K562 (cell line): ENCODE data around the gene PELI3. TPM values are rescaled to one million over a fixed set of nuclear protein-coding genes. Genes with fewer than 3 reads are reported as not detected.
A peak's percentile ranks its signal among the peaks of the same experiment; 100 is the strongest.

Experiments used
- ATF4 ChIP-seq: fragments of 450-650 bp; formaldehyde crosslinking; IDR thresholded peaks from 2 replicates; pipeline ENCODE4 v1.4.0; 2022; ENCODE audit warnings: mild to moderate bottlenecking, moderate library complexity
- COPS2 ChIP-seq: fragments of 450-650 bp; conservative IDR thresholded peaks from 2 replicates; pipeline ENCODE4 v1.6.1; 2016; ENCODE audit warnings: mild to moderate bottlenecking, moderate library complexity
- GTF2E2 ChIP-seq: fragments of 200-800 bp; sonication (Bioruptor generic); IDR thresholded peaks from 2 replicates; pipeline ENCODE4 v1.6.1; 2016; ENCODE audit warnings: missing genetic modification characterization, missing compliant biosample characterization
- HNRNPL ChIP-seq: fragments of 200-400 bp; formaldehyde crosslinking; IDR thresholded peaks from 2 replicates; pipeline ENCODE4 v1.6.1; 2017; ENCODE audit warnings: low read depth, mild to moderate bottlenecking, low read length
- MLX ChIP-seq, 2 experiments: fragments of 450-650 bp in 1 of 2; sonication (generic) in 1 of 2; formaldehyde crosslinking; conservative IDR thresholded peaks; 2 replicates each; pipeline versions ENCODE4 v1.4.0 to v1.8.1; 2020 to 2022; ENCODE audit warnings: mild to moderate bottlenecking in 1 of 2, missing genetic modification reagents in 1 of 2
- NONO ChIP-seq, 2 experiments: fragments of 200-400 bp in 1 of 2; fragments of 450-650 bp in 1 of 2; formaldehyde crosslinking in 1 of 2; IDR thresholded peaks; 2 replicates each; pipeline ENCODE4 v1.6.1; 2017; ENCODE audit warnings: low read depth in 2 of 2, mild to moderate bottlenecking in 2 of 2, moderate library complexity in 2 of 2, low read length in 1 of 2
- PHB2 ChIP-seq: fragments of 450-650 bp; IDR thresholded peaks from 2 replicates; pipeline ENCODE4 v1.6.1; 2017; ENCODE audit warnings: low read depth
- POLR2H ChIP-seq: IDR thresholded peaks from 2 replicates; pipeline ENCODE4 v1.6.1; 2016; ENCODE audit warnings: missing genetic modification characterization, low read depth, mild to moderate bottlenecking, control low read depth, missing compliant biosample characterization, moderate library complexity
- SAFB2 ChIP-seq: fragments of 200-400 bp; formaldehyde crosslinking; IDR thresholded peaks from 2 replicates; pipeline ENCODE4 v1.6.1; 2018; ENCODE audit warnings: borderline replicate concordance, low read length, low read depth, moderate library complexity; ENCODE audit not compliant: severe bottlenecking
- SIN3B ChIP-seq: fragments of 450-650 bp; IDR thresholded peaks from 2 replicates; pipeline ENCODE4 v1.6.1; 2017; ENCODE audit warnings: low read depth, mild to moderate bottlenecking, moderate library complexity
- SNRNP70 ChIP-seq: fragments of 200-400 bp; formaldehyde crosslinking; optimal IDR thresholded peaks from 2 replicates; pipeline ENCODE3; 2017; ENCODE audit warnings: low read depth, low read length
- SREBF1 ChIP-seq: fragments of 150-350 bp; IDR thresholded peaks from 2 replicates; pipeline ENCODE4 v1.6.1; 2014; ENCODE audit warnings: antibody characterized with exemption, low read depth, low read length, borderline replicate concordance
- TCF15 ChIP-seq: fragments of 250-450 bp; sonication (Bioruptor Pico); IDR thresholded peaks from 2 replicates; pipeline ENCODE4 v1.8.0; 2022; ENCODE audit warnings: moderate library complexity, mild to moderate bottlenecking, inconsistent platforms
- TCF3 ChIP-seq: sonication (generic); formaldehyde crosslinking; IDR thresholded peaks from 2 replicates; pipeline ENCODE4 v1.4.0; 2020; ENCODE audit warnings: mild to moderate bottlenecking, missing genetic modification reagents
- TEAD1 ChIP-seq, 2 experiments: fragments of 450-650 bp in 1 of 2; sonication (generic) in 1 of 2; formaldehyde crosslinking; IDR thresholded peaks; 2 replicates each; pipeline versions ENCODE4 v1.4.0 to v1.8.0; 2020 to 2022; ENCODE audit warnings: mild to moderate bottlenecking in 2 of 2, missing genetic modification reagents in 1 of 2
- ZFX ChIP-seq: sonication (generic); formaldehyde crosslinking; IDR thresholded peaks from 2 replicates; pipeline ENCODE4 v1.8.0; 2022; ENCODE audit warnings: mild to moderate bottlenecking, missing genetic modification reagents, moderate library complexity
- ZHX1 ChIP-seq: fragments of 150-350 bp; conservative IDR thresholded peaks from 2 replicates; pipeline ENCODE4 v1.6.1; 2014; ENCODE audit warnings: low read length
- ZNF444 ChIP-seq: fragments of 250-450 bp; sonication (Bioruptor Pico); IDR thresholded peaks from 2 replicates; pipeline ENCODE4 v1.4.0; 2020; ENCODE audit warnings: mild to moderate bottlenecking, moderate library complexity
- ZNF511 ChIP-seq: sonication (generic); formaldehyde crosslinking; IDR thresholded peaks from 2 replicates; pipeline ENCODE4 v1.8.0; 2022; ENCODE audit warnings: mild to moderate bottlenecking, missing genetic modification reagents
- ZNF79 ChIP-seq: fragments of 250-450 bp; sonication (Bioruptor Pico); IDR thresholded peaks from 2 replicates; pipeline ENCODE4 v1.4.0; 2020; ENCODE audit warnings: low read depth, mild to moderate bottlenecking, moderate library complexity
- polyA plus RNA-seq, 8 experiments: library from polyadenylated mRNA; depleted of rRNA in 4 of 8; stranded (reverse) in 5 of 8; unstranded in 3 of 8; fragments of >200 nt; fragmentation: Nextera tagmentation in 2 of 8; fragmentation: Illumina TruSeq in 1 of 8; extraction: Ambion mirVana in 2 of 8; extraction: Trizol in 1 of 8; gene quantifications; 2 replicates each; pipeline versions ENCODE4 v1.2.1 to v1.2.3, GENCODE V29; 2011 to 2014; ENCODE audit warnings: inconsistent platforms in 1 of 8, missing spikeins in 1 of 8
- total RNA-seq, 7 experiments: library from RNA; depleted of rRNA in 6 of 7; stranded (reverse); fragments of >200 nt in 6 of 7; fragmentation: Illumina TruSeq in 2 of 7; extraction: Trizol in 2 of 7; gene quantifications; 2 replicates each; pipeline versions ENCODE4 v1.2.1 to v1.2.3, GENCODE V29; 2011 to 2021; ENCODE audit warnings: low replicate concordance in 1 of 7

PELI3 gene
- total and polyA plus RNA-seq, 9 of the 15 experiments (the other 6 are each of a cell fraction or from before 2014, with no cell fraction given) = 0.17 to 4.2 (median 1.9) TPM

GRCh38 chr11:66438504-66439466 lies 27.9 kb upstream of the PELI3 start, which contains the start of gene MRPL11 (continued):
- TF ChIP-seq SREBF1 (peak; percentile 20; the same call in 1 of the 2 replicates), HNRNPL (no peak), ZNF444 (CRISPR knock-in tag) (no peak), SNRNP70 (no peak), MLX (CRISPR knock-in tag; conservative IDR thresholded peaks at IDR 0.05) (no peak), ZNF511 (CRISPR knock-in tag) (0 out of 2 replicates have a peak, but pooled peaks have one; percentile 55), COPS2 (no peak), TCF3 (no peak), SAFB2 (no peak), NONO (IDR thresholded peaks at IDR 0.05; ENCODE audit: low read depth in 2 of 2, low read length in 1 of 2) (peak in 1 of 2 experiments; percentile 39; a peak in 1 of 4 replicates), SIN3B (peak; percentile 98), ZNF79 (CRISPR knock-in tag) (no peak), ZHX1 (0 out of 2 replicates have a peak, but pooled peaks have one; percentile 5), ATF4 (CRISPR knock-in tag) (no peak), TEAD1 (CRISPR knock-in tag; IDR thresholded peaks at IDR 0.05) (peak; percentile 71 to 92), GTF2E2 (tag) (peak; percentile 65; the same call in 1 of the 2 replicates), POLR2H (tag) (peak; percentile 47; the same call in 1 of the 2 replicates), ZFX (CRISPR knock-in tag) (peak; percentile 96), PHB2 (no peak), TCF15 (CRISPR knock-in tag) (0 out of 2 replicates have a peak, but pooled peaks have one; percentile 56)
